ENCODE measurements around the gene PTPRD.

PTPRD gene

GRCh38 chr9:8815219-8815618, 1797.6 kb downstream of the PTPRD start:
- H3K4me3 ChIP-seq (ENCODE audit: control insufficient read depth, low read depth, low read length), result no peak overlapping the region
- TF ChIP-seq, protein P1, sequence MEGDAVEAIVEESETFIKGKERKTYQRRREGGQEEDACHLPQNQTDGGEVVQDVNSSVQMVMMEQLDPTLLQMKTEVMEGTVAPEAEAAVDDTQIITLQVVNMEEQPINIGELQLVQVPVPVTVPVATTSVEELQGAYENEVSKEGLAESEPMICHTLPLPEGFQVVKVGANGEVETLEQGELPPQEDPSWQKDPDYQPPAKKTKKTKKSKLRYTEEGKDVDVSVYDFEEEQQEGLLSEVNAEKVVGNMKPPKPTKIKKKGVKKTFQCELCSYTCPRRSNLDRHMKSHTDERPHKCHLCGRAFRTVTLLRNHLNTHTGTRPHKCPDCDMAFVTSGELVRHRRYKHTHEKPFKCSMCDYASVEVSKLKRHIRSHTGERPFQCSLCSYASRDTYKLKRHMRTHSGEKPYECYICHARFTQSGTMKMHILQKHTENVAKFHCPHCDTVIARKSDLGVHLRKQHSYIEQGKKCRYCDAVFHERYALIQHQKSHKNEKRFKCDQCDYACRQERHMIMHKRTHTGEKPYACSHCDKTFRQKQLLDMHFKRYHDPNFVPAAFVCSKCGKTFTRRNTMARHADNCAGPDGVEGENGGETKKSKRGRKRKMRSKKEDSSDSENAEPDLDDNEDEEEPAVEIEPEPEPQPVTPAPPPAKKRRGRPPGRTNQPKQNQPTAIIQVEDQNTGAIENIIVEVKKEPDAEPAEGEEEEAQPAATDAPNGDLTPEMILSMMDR (IDR thresholded peaks at IDR 0.05; ENCODE audit: control insufficient read depth, insufficient read depth, low read depth, low read length, missing control alignments), result no peak
- DNase-seq (ENCODE audit: low read depth), result no peak

DNA sequence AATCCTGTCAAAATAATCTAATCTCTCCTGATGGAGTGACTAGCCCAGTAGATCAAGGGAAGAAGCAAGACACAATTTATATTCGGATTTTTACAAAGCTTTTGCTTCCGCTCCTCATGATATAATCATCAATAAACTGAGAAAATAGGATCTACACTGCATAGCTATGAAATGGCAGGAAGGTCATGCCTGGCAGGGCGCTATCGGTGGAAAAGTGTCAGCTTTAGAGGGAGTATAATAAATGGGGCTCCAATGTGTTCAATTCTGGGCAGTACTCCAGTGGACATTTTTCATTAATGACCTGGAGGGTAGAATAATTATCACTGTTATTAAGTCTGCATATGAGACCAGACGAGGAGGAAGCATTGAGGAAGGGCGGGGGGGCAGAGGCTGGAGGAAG, 1799.9 kb downstream of the PTPRD start:
- no peak for DNase-seq (ENCODE audit: low read depth)
- TF ChIP-seq, protein P1 (IDR thresholded peaks at IDR 0.05; ENCODE audit: control insufficient read depth, insufficient read depth, low read depth, low read length, missing control alignments), result no peak
- H3K4me3 ChIP-seq (ENCODE audit: control insufficient read depth, low read depth, low read length), result no peak overlapping the region

GRCh38 chr9:8809741-8810140, 1803.1 kb downstream of the PTPRD start:
- TF ChIP-seq, protein P1 (IDR thresholded peaks at IDR 0.05; ENCODE audit: control insufficient read depth, insufficient read depth, low read depth, low read length, missing control alignments), result no peak
- no peak overlapping the region for H3K4me3 ChIP-seq (ENCODE audit: control insufficient read depth, low read depth, low read length)
- DNase-seq (ENCODE audit: low read depth), result no peak

DNA sequence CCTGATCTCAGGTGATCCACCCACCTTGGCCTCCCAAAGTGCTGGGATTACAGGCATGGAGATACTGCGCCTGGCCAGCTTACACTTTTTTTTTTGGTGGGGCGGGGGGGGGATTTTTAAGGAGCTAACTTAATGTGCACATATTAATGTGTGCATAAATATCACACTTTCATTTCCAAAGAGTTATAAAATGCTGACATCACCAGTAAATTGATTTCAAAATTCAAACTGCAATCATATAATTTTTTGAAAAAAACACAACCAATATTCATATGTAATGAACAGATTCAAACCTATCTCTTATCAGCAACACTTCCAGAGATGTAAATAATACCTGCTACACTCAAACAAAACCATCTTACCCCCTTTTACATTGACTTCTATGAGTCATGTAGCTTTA, 1806.7 kb downstream of the PTPRD start:
- no peak for DNase-seq (ENCODE audit: low read depth)
- no peak overlapping the region for H3K4me3 ChIP-seq (ENCODE audit: control insufficient read depth, low read depth, low read length)
- TF ChIP-seq, protein P1 (IDR thresholded peaks at IDR 0.05; ENCODE audit: control insufficient read depth, insufficient read depth, low read depth, low read length, missing control alignments), result no peak

DNA sequence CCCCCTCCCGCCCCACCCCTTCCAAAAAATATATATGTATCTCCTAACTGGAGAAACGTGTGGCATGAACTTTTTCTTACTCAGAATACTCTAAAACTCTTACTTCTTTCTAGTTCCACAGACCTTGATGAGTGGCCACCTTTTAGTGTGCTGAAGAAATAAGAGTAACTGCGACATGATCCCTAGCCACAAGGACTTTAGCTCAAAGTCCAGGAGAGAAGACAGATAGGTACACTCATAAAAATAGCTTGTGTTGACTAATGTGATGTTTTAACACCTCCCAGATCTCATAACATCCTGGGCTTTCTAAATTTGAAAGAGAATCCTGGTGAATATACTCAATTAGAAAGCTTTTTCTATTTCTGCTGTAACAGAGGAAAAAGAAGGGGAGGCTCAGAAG, 1808.2 kb downstream of the PTPRD start:
- TF ChIP-seq, protein P1 (IDR thresholded peaks at IDR 0.05; ENCODE audit: control insufficient read depth, insufficient read depth, low read depth, low read length, missing control alignments), result no peak
- no peak for DNase-seq (ENCODE audit: low read depth)
- no peak overlapping the region for H3K4me3 ChIP-seq (ENCODE audit: control insufficient read depth, low read depth, low read length)

GRCh38 chr9:8802242-8802641, 1810.6 kb downstream of the PTPRD start:
- DNase-seq (ENCODE audit: low read depth), result no peak
- TF ChIP-seq, protein P1 (IDR thresholded peaks at IDR 0.05; ENCODE audit: control insufficient read depth, insufficient read depth, low read depth, low read length, missing control alignments), result no peak
- no peak overlapping the region for H3K4me3 ChIP-seq (ENCODE audit: control insufficient read depth, low read depth, low read length)

DNA sequence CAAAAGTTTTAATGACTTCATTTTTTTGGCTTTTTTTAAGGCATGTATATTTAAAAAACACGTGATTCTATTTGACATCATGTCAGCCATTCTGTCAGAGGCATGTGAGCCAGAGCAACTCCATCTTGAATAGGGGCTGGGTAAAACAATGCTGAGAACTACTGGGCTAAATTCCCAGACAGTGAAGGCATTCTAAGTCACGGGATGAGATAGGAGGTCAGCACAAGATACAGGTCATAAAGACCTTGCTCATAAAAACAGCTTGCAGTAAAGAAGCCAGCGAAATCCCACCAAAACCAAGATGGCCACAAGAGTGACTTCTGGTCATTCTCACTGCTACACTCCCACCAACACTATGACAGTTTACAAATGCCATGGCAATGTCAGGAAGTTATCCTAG, 1812.6 kb downstream of the PTPRD start:
- no peak for DNase-seq (ENCODE audit: low read depth)
- TF ChIP-seq, protein P1 (IDR thresholded peaks at IDR 0.05; ENCODE audit: control insufficient read depth, insufficient read depth, low read depth, low read length, missing control alignments), result no peak
- no peak overlapping the region for H3K4me3 ChIP-seq (ENCODE audit: control insufficient read depth, low read depth, low read length)
